NOMO-1 treated with DMSO at 0.1 percent for 48 hours (cell line): Measurements from ENCODE around the gene MMP2.

Experiments
- DNase-seq: peaks from one replicate; lab custom pipeline; 2025; ENCODE audit not compliant: unreplicated experiment; lab: John Stamatoyannopoulos, UW

MMP2 gene

GRCh38 chr16:55468352-55468990 lies 10.5 kb upstream of the MMP2 start:
- no peak for DNase-seq

- DNase-seq: no peak
These were observed 9.0 kb upstream of the MMP2 start for GRCh38 chr16:55469821-55470532.

- no peak for DNase-seq
These were observed 8.2 kb upstream of the MMP2 start for GRCh38 chr16:55470533-55471371.

- DNase-seq: no peak
These were observed 7.4 kb upstream of the MMP2 start for GRCh38 chr16:55471448-55472097.

GRCh38 chr16:55473587-55473986 lies 5.4 kb upstream of the MMP2 start:
- DNase-seq: no peak

GRCh38 chr16:55474821-55475220 lies 4.2 kb upstream of the MMP2 start:
- DNase-seq: no peak

GRCh38 chr16:55475919-55476318 lies 3.1 kb upstream of the MMP2 start:
- no peak for DNase-seq

GRCh38 chr16:55476625-55477533 lies 2.1 kb upstream of the MMP2 start:
- DNase-seq: no peak

- no peak for DNase-seq
These were observed 1.3 kb upstream of the MMP2 start for GRCh38 chr16:55477736-55478135.

GRCh38 chr16:55479430-55480140 lies 587 bp downstream of the MMP2 start:
- DNase-seq: no peak

- DNase-seq: no peak
These were observed 1.2 kb downstream of the MMP2 start for GRCh38 chr16:55480228-55480655.

GRCh38 chr16:55481023-55481422 lies 2.0 kb downstream of the MMP2 start:
- no peak for DNase-seq

GRCh38 chr16:55482056-55482455 lies 3.1 kb downstream of the MMP2 start:
- DNase-seq: no peak

GRCh38 chr16:55487048-55487803 lies 8.2 kb downstream of the MMP2 start:
- no peak for DNase-seq

GRCh38 chr16:55488306-55488705 lies 9.3 kb downstream of the MMP2 start:
- no peak for DNase-seq

GRCh38 chr16:55489119-55489955 lies 10.3 kb downstream of the MMP2 start:
- DNase-seq: no peak

- no peak for DNase-seq
These were observed 10.9 kb downstream of the MMP2 start for GRCh38 chr16:55489956-55490265.

GRCh38 chr16:55490301-55490700 lies 11.3 kb downstream of the MMP2 start:
- DNase-seq: no peak
